Measurements from ENCODE around the gene CSTPP1. TPM values are rescaled to one million over a fixed set of nuclear protein-coding genes. Genes with fewer than 3 reads are reported as not detected.

CSTPP1 gene
- total and polyA plus RNA-seq, 2 of the 8 experiments (the other 6 are each of a cell fraction or from before 2014, with no cell fraction given): 24.2 to 28.7 TPM

- 89% methylated on average over 1 of the region's 1 CpG; no CpG with 5 or more reads in 1 of the 2 experiments for WGBS, 2 experiments (ENCODE audit: extremely low coverage in 1 of 2, insufficient coverage in 1 of 2, insufficient read length in 1 of 2, insufficient replicate concordance in 2 of 2, low coverage in 1 of 2, low lambda C conversion rate in 2 of 2, missing lambda C conversion rate in 1 of 2)
- H3K14ac ChIP-seq (ENCODE audit: insufficient read length): no peak overlapping the region
- H2BK5ac ChIP-seq (ENCODE audit: low read depth, low read length): no peak overlapping the region
- TF ChIP-seq NRF1 (IDR thresholded peaks at IDR 0.05; ENCODE audit: low read depth, low read length) (no peak), RXRA (IDR thresholded peaks at IDR 0.05; ENCODE audit: insufficient read depth, low read depth, low read length) (no peak), HDAC2 (IDR thresholded peaks at IDR 0.05; ENCODE audit: borderline replicate concordance in 1 of 2, low read depth in 2 of 2, low read length in 2 of 2) (no peak), SRF (IDR thresholded peaks at IDR 0.05; ENCODE audit: low read depth, low read length) (no peak), USF2 (IDR thresholded peaks at IDR 0.05; ENCODE audit: low read length) (no peak), ZNF274 (IDR thresholded peaks at IDR 0.05; ENCODE audit: borderline replicate concordance, extremely low read depth, low read length) (no peak), JUN (IDR thresholded peaks at IDR 0.05; ENCODE audit: low read depth, low read length) (no peak), EZH2 (IDR thresholded peaks at IDR 0.05; ENCODE audit: low read depth, low read length, severe bottlenecking) (no peak), TCF12 (IDR thresholded peaks at IDR 0.05; ENCODE audit: low read depth, low read length) (no peak), JUND (IDR thresholded peaks at IDR 0.05; ENCODE audit: low read length) (no peak), GTF2F1 (IDR thresholded peaks at IDR 0.05; ENCODE audit: borderline replicate concordance, low read depth, low read length) (no peak), KDM4A (IDR thresholded peaks at IDR 0.05; ENCODE audit: low read depth, low read length, severe bottlenecking) (no peak)
These were observed 251.7 kb downstream of the CSTPP1 start for GRCh38 chr11:47188259-47188658.

More at GRCh38 chr11:47188259-47188658, 251.7 kb downstream of the CSTPP1 start:
- H3K27ac ChIP-seq (ENCODE audit: low read depth, low read length): no peak overlapping the region
- ChIA-PET POLR2A (ENCODE audit: partially characterized antibody) (interaction anchor here (1.1 to 3.6 kb wide), 11 partner anchors 9 to 276 kb away, joined by 3 to 49 read pairs (median 10); partner anchors contain the start of genes ARFGAP2 and DDB2), CTCF (ENCODE audit: partially characterized antibody) (interaction anchor here (1.1 to 16.6 kb wide), 8 partner anchors 10 to 161 kb away, joined by 3 to 247 read pairs (median 6); partner anchors contain the start of genes ARFGAP2 and DDB2)
- H2BK12ac ChIP-seq (ENCODE audit: low read depth, low read length): no peak overlapping the region
- peaks cover 0 to 3% (median 0%) of the 10 kb centered on the region in 4 experiments; a peak in 1 of 8 replicates for H3K36me3 ChIP-seq (ENCODE audit: control insufficient read depth in 2 of 4, insufficient read depth in 4 of 4, low read length in 3 of 4)
- no peak overlapping the region for H3K56ac ChIP-seq (replicated peaks; ENCODE audit: insufficient read length, low read depth, low read length)
- H2BK15ac ChIP-seq (ENCODE audit: low read length): no peak overlapping the region
- H3K9ac ChIP-seq (replicated peaks in 1 of 4; ENCODE audit: extremely low read depth in 1 of 4, low read depth in 3 of 4, low read length in 3 of 4): no peak overlapping the region
- no peak overlapping the region for H2AK5ac ChIP-seq (ENCODE audit: low read depth, low read length)
- peaks cover 3% of the 10 kb centered on the region; the same call in 1 of the 2 replicates for H3K79me1 ChIP-seq (ENCODE audit: low read depth, low read length)
- peaks cover 0 to 8% (median 6%) of the 10 kb centered on the region in 4 experiments; a peak in 5 of 7 replicates for H3K4me1 ChIP-seq (replicated peaks in 1 of 4; ENCODE audit: control insufficient read depth in 3 of 4, insufficient read depth in 4 of 4, low read length in 3 of 4)
- H2AFZ ChIP-seq (ENCODE audit: low read length): no peak overlapping the region
- no peak for FAIRE-seq
- peaks cover 12% of the 10 kb centered on the region; the same call in 1 of the 2 replicates for H3K23me2 ChIP-seq (ENCODE audit: low read depth, low read length)
- no peak overlapping the region for H3K4ac ChIP-seq (replicated peaks; ENCODE audit: insufficient read length, low read depth, low read length)
- no peak for DNase-seq (ENCODE audit: low read depth in 1 of 2, low spot score in 2 of 2)
- no peak overlapping the region for H4K91ac ChIP-seq (replicated peaks; ENCODE audit: insufficient read length, low read length)
- H3K23ac ChIP-seq (ENCODE audit: insufficient read length): no peak overlapping the region
- peak overlapping the region in 1 of 2 experiments; percentile 66; a peak in 1 of 4 replicates for H3K4me2 ChIP-seq (ENCODE audit: insufficient read depth in 1 of 2, low read depth in 2 of 2, low read length in 2 of 2)
- no peaks in the 10 kb centered on the region for H3K9me3 ChIP-seq (ENCODE audit: insufficient read depth in 2 of 2, low read depth in 1 of 2, low read length in 1 of 2)
- peaks cover 0 to 12% of the 10 kb centered on the region in 2 experiments; a peak in 3 of 4 replicates for H3K79me2 ChIP-seq (ENCODE audit: control insufficient read depth in 1 of 2, insufficient read depth in 2 of 2, low read length in 2 of 2)
- H4K20me1 ChIP-seq (replicated peaks in 1 of 2; ENCODE audit: control insufficient read depth in 1 of 2, insufficient read depth in 2 of 2, low read length in 2 of 2): peaks cover 0 to under 1% of the 10 kb centered on the region in 2 experiments
- no peak overlapping the region for H2BK20ac ChIP-seq (ENCODE audit: low read length)
- H4K5ac ChIP-seq (ENCODE audit: insufficient read length, low read depth, low read length): no peak overlapping the region
- H3K27me3 ChIP-seq (replicated peaks in 1 of 4; ENCODE audit: control insufficient read depth in 3 of 4, extremely low read depth in 1 of 4, insufficient read depth in 3 of 4, low read length in 3 of 4): peaks cover 0 to 6% (median 0%) of the 10 kb centered on the region in 4 experiments; a peak in 3 of 7 replicates
- H4K8ac ChIP-seq (ENCODE audit: extremely low read depth, insufficient read depth, low read length): no peak overlapping the region
- no peak overlapping the region for H2BK120ac ChIP-seq (replicated peaks; ENCODE audit: low read depth, low read length)
- H3K18ac ChIP-seq (ENCODE audit: extremely low read depth, low read length): no peak overlapping the region
- no peak overlapping the region for H3K4me3 ChIP-seq (ENCODE audit: extremely low read depth in 1 of 4, insufficient read depth in 2 of 4, low read depth in 3 of 4, low read length in 4 of 4)
